Astrocyte of the hippocampus (primary cell): ENCODE data around the gene MZT2B.
"Not testable (repeated sequence)": the region's sequence is repeated elsewhere in the genome, so short reads cannot be mapped to it uniquely, and the experiment has no call there.

Source experiments
- DNase-seq: peaks from one replicate; pipeline ENCODE4 v3.0.0; 2011; ENCODE audit warnings: low read depth, low spot score

Gene MZT2B

GRCh38 chr2:130180404-130181324 lies 1.4 kb upstream of the MZT2B start:
- DNase-seq = not testable (repeated sequence)

GRCh38 chr2:130181325-130181879 lies 660 bp upstream of the MZT2B start, which contains the start of gene SMPD4:
SMPD4 (minus strand) TSS chr2:130181602; CDS start chr2:130176592, 5,010 bp downstream.
- DNase-seq = peak; percentile 98

- DNase-seq = peak; percentile 22
Observed at GRCh38 chr2:130182826-130183511, 907 bp downstream of the MZT2B start.

- peak; percentile 71 for DNase-seq
Observed at GRCh38 chr2:130183512-130184373, 1.7 kb downstream of the MZT2B start.

GRCh38 chr2:130185436-130185835 lies 3.4 kb downstream of the MZT2B start:
- DNase-seq = no peak

GRCh38 chr2:130185896-130186295 lies 3.8 kb downstream of the MZT2B start:
- no peak for DNase-seq

GRCh38 chr2:130186391-130186790 lies 4.3 kb downstream of the MZT2B start:
- peak; percentile 34 for DNase-seq

GRCh38 chr2:130187268-130187667 lies 5.2 kb downstream of the MZT2B start:
- no peak for DNase-seq

GRCh38 chr2:130187859-130188792 lies 6.1 kb downstream of the MZT2B start:
- DNase-seq = not testable (repeated sequence)

- not testable (repeated sequence) for DNase-seq
Observed at GRCh38 chr2:130188958-130189357, 6.9 kb downstream of the MZT2B start.

- no peak for DNase-seq
Observed at GRCh38 chr2:130190237-130190636, 8.2 kb downstream of the MZT2B start.

- not testable (repeated sequence) for DNase-seq
Observed at GRCh38 chr2:130191319-130191718, 9.3 kb downstream of the MZT2B start.

- DNase-seq = not testable (repeated sequence)
Observed at GRCh38 chr2:130192451-130192850, 10.4 kb downstream of the MZT2B start.

- not testable (repeated sequence) for DNase-seq
Observed at GRCh38 chr2:130193824-130194223, 11.8 kb downstream of the MZT2B start.

GRCh38 chr2:130195089-130195635 lies 13.1 kb downstream of the MZT2B start:
- not testable (repeated sequence) for DNase-seq

GRCh38 chr2:130196052-130196451 lies 14.0 kb downstream of the MZT2B start:
- not testable (repeated sequence) for DNase-seq

- DNase-seq = no peak
Observed at GRCh38 chr2:130198343-130198742, 16.3 kb downstream of the MZT2B start, which contains the start of gene TUBA3E. TUBA3E (minus strand) TSS chr2:130198439; CDS start chr2:130198360, 79 bp downstream.

GRCh38 chr2:130202518-130202917 lies 20.5 kb downstream of the MZT2B start:
- not testable (repeated sequence) for DNase-seq

- not testable (repeated sequence) for DNase-seq
Observed at GRCh38 chr2:130203150-130203549, 21.1 kb downstream of the MZT2B start.

GRCh38 chr2:130207051-130207450 lies 25.0 kb downstream of the MZT2B start:
- DNase-seq = not testable (repeated sequence)
